Ectodermal cell (in vitro differentiated cells): ENCODE measurements around the gene HEATR9.

Source experiments
- H3K27ac ChIP-seq: 2 replicates; pipeline ENCODE4 v1.7.0; 2013; ENCODE audit warnings: mild to moderate bottlenecking, low read depth, low read length; ENCODE audit not compliant: insufficient read depth, poor library complexity, severe bottlenecking
- H3K27me3 ChIP-seq: 2 replicates; pipeline ENCODE4 v1.7.0; 2013; ENCODE audit warnings: mild to moderate bottlenecking, low read length; ENCODE audit not compliant: insufficient read depth, control insufficient read depth, poor library complexity, severe bottlenecking
- H3K36me3 ChIP-seq: one replicate; pipeline ENCODE4 v1.7.0; 2013; ENCODE audit warnings: low read length; ENCODE audit not compliant: control insufficient read depth, insufficient read depth
- H3K4me1 ChIP-seq: one replicate; pipeline ENCODE4 v1.7.0; 2013; ENCODE audit warnings: low read length; ENCODE audit not compliant: control insufficient read depth, insufficient read depth
- H3K4me3 ChIP-seq: 2 replicates; pipeline ENCODE4 v1.7.0; 2013; ENCODE audit warnings: low read depth, low read length, control low read depth; ENCODE audit not compliant: insufficient read depth
- H3K9me3 ChIP-seq: 2 replicates; pipeline ENCODE4 v1.7.0; 2013; ENCODE audit warnings: mild to moderate bottlenecking, low read length, moderate library complexity; ENCODE audit not compliant: control insufficient read depth
- WGBS, 2 experiments: methylation state at CpG; one replicate each; pipeline ENCODE4 v1.1.7; 2013; ENCODE audit warnings: missing lambda C conversion rate in 2 of 2; 5-methylcytosine and 5-hydroxymethylcytosine counted together

The HEATR9 gene

DNA sequence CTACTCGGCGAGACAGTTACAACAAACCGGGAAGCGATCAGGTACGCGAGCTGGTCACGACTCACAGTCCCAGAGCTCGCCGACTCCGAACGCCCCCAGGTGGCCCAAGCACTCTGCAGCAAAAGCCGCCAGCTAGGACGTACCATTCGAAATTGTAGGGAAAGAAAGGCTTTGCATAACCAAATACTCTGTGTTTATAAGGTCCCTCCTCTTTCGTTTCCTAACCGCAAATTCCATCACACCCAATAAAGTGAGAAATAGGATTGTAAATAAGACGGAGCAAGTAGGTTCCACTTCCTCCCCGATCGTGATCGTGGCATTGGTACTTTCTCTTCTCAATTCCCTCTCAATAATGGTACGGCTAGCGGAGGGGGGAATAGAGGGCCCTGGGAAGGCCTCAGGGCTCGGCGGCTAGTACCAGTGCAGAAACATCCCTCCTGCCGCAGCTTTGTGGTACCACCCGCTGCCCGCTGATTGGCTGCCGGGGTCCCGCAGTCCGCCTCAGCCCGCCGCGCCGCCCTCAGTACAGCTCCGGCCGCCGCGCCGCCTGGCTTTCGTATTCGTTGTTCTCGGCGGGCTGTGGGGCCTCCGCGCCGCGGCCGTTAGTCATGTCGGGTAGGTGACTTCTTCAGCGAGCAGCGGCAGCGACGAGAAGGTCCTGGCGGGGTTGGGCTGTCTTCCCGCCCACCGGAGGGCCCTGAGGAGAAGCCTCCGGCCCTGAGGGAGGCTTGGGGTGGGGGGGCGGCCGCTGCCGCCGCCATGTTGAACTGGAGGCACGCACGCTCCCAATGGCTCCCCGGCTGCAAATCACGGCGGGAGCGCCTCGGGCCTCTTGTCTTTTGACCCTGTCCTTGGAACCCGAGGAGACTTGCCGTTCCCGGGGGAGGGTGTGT, 59.5 kb downstream of the HEATR9 start, which contains the start of gene TAF15:
TSS of gene TAF15 (plus strand) at position 523 of the 893 bp plus-strand sequence. CDS start at position 609, 86 bp downstream.
- no peaks in the 10 kb centered on the region for H3K9me3 ChIP-seq
- H3K27ac ChIP-seq: peak within 1 kb of the TSS; percentile 93
- WGBS, 2 experiments: 0% methylated on average over 69 to 70 of the region's 71 CpGs
- peaks cover 4% of the 10 kb centered on the region for H3K4me1 ChIP-seq
- H3K36me3 ChIP-seq: no peaks in the 10 kb centered on the region
- H3K4me3 ChIP-seq: peak within 1 kb of the TSS; percentile 92
- no peaks in the 10 kb centered on the region for H3K27me3 ChIP-seq

GRCh38 chr17:35808240-35808961, 60.3 kb downstream of the HEATR9 start:
- Histone ChIP-seq H3K36me3 (no peaks in the 10 kb centered on the region), H3K27me3 (no peaks in the 10 kb centered on the region), H3K4me1 (peaks cover 4% of the 10 kb centered on the region), H3K27ac (peak overlapping the region; percentile 93), H3K9me3 (no peaks in the 10 kb centered on the region), H3K4me3 (peak overlapping the region; percentile 92)
- WGBS, 2 experiments: 44% methylated on average over 19 of the region's 19 CpGs

DNA sequence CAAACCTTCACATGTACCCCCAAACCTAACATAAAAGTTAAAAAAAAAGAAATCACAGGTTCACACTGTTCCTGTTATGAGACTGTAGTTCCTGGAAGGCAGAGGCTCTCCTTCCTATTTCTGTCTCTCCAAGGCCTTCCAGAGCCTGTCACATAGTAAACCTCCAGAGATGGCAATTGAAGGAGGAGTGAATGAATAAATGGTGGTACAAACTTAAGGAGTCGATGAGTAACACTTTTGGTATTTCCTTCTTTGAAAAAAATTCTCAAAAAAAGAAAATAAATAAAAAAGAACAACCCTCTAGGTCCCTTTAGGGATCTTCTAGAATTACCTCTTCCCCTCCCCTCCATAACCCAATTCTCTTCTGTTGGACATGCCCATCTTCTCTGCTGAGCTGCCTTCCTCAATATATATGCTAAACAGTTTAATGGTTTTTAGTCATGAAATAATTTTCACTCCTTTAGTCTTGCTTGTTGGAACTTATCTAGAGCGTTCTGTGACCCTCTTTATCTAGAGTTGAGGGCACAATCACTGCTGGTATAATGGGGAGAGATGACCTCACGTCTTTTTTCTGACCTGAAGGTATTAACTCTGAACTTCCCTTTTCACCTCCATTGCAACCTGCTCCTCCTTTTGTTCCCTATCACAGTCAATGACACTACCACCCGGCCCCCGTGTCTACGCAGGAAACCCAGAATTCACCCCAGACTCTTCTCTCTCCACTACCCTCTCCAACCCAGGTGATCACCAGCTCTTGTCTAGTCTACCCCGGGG, 61.1 kb downstream of the HEATR9 start:
- 91 to 95% methylated on average over 7 of the region's 7 CpGs for WGBS, 2 experiments
- no peak overlapping the region for H3K27ac ChIP-seq

More for the DNA sequence above, 61.1 kb downstream of the HEATR9 start:
- no peaks in the 10 kb centered on the region for H3K9me3 ChIP-seq
- no peaks in the 10 kb centered on the region for H3K27me3 ChIP-seq
- H3K4me1 ChIP-seq: peaks cover 4% of the 10 kb centered on the region
- no peak overlapping the region for H3K4me3 ChIP-seq
- H3K36me3 ChIP-seq: no peaks in the 10 kb centered on the region
